Suprapubic skin (tissue), 4 donors: ENCODE data around the gene PRICKLE3.

Experiments used
- POLR2A ChIP-seq, 2 donors: fragments of 450-650 bp; IDR thresholded peaks; one replicate each; pipeline ENCODE4 v1.6.1; 2017; ENCODE audit warnings: antibody characterized with exemption in 2 of 2, mild to moderate bottlenecking in 2 of 2, moderate library complexity in 2 of 2
- POLR2AphosphoS5 ChIP-seq, 3 donors: sonication (generic); formaldehyde crosslinking; IDR thresholded peaks; one replicate each; pipeline ENCODE4 v1.6.1; 2017; ENCODE audit warnings: antibody characterized with exemption in 3 of 3
- TF ChIP-seq, protein P1 (sequence below), 2 donors: fragments of 200-600 bp in 1 of 2; fragments of 450-650 bp in 1 of 2; sonication (generic) in 1 of 2; IDR thresholded peaks; one replicate each; pipeline ENCODE4 v1.5.1; 2016 to 2019; ENCODE audit warnings: antibody characterized with exemption in 2 of 2, mild to moderate bottlenecking in 1 of 2, moderate library complexity in 1 of 2

DNA sequence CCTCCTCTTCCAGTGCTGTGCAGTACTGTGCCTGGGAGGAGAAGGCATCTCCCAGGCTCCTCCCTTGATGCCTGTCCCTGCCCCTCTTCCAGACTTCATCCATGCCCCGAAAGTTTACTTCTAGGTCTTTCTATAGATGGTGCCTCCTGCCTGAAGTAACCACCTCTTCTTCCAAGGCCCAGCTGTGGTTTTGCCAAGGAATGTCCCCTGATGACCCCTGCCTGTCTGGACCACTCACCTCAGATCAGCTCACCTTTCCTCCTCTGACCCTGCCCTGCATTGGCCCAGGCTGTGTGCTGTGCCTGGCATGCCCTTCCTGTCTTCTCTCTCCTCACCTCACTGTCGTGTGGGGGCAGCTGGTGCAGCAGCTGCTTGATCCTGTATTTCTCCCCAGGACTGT is 6.8 kb downstream of the PRICKLE3 start:
- TF ChIP-seq, protein P1, sequence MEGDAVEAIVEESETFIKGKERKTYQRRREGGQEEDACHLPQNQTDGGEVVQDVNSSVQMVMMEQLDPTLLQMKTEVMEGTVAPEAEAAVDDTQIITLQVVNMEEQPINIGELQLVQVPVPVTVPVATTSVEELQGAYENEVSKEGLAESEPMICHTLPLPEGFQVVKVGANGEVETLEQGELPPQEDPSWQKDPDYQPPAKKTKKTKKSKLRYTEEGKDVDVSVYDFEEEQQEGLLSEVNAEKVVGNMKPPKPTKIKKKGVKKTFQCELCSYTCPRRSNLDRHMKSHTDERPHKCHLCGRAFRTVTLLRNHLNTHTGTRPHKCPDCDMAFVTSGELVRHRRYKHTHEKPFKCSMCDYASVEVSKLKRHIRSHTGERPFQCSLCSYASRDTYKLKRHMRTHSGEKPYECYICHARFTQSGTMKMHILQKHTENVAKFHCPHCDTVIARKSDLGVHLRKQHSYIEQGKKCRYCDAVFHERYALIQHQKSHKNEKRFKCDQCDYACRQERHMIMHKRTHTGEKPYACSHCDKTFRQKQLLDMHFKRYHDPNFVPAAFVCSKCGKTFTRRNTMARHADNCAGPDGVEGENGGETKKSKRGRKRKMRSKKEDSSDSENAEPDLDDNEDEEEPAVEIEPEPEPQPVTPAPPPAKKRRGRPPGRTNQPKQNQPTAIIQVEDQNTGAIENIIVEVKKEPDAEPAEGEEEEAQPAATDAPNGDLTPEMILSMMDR (IDR thresholded peaks at IDR 0.05) = no peak
- TF ChIP-seq POLR2AphosphoS5 (IDR thresholded peaks at IDR 0.05) (no peak), POLR2A (IDR thresholded peaks at IDR 0.05) (no peak)
